ENCODE results near the gene ATG13.

DNA sequence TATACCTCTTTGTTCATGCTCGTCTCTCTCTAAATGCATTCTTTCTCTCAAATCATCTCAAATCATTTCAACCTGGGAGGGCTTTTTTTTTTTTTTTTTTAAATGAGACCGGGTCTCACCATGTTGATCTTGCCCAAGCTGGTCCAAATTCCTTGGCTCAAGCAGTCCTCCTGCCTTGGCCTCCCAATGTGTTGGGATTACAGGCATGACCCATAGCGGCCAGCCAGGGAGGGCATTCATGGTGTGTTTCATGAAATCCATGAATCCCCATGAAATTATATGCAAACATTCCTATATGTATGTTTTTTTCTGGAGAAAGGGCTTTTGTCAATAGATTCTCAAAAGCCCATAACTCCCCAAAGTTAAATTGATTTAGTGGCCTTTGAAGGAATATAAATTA is 26.2 kb downstream of the ATG13 start:
- TF ChIP-seq, protein P1, sequence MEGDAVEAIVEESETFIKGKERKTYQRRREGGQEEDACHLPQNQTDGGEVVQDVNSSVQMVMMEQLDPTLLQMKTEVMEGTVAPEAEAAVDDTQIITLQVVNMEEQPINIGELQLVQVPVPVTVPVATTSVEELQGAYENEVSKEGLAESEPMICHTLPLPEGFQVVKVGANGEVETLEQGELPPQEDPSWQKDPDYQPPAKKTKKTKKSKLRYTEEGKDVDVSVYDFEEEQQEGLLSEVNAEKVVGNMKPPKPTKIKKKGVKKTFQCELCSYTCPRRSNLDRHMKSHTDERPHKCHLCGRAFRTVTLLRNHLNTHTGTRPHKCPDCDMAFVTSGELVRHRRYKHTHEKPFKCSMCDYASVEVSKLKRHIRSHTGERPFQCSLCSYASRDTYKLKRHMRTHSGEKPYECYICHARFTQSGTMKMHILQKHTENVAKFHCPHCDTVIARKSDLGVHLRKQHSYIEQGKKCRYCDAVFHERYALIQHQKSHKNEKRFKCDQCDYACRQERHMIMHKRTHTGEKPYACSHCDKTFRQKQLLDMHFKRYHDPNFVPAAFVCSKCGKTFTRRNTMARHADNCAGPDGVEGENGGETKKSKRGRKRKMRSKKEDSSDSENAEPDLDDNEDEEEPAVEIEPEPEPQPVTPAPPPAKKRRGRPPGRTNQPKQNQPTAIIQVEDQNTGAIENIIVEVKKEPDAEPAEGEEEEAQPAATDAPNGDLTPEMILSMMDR (conservative IDR thresholded peaks at IDR 0.05; ENCODE audit: low read depth in 2 of 2): no peak
- TF ChIP-seq POLR2AphosphoS5 (IDR thresholded peaks at IDR 0.05; ENCODE audit: low read depth): no peak
- TF ChIP-seq EZH2 (IDR thresholded peaks at IDR 0.05; ENCODE audit: low read depth, unreplicated experiment): no peak
- TF ChIP-seq EZH2phosphoT487 (IDR thresholded peaks at IDR 0.05; ENCODE audit: unreplicated experiment): no peak
- no peak for TF ChIP-seq CREB1 (CRISPR knock-in tag; IDR thresholded peaks at IDR 0.05; ENCODE audit: low read depth)
- TF ChIP-seq, protein P2, sequence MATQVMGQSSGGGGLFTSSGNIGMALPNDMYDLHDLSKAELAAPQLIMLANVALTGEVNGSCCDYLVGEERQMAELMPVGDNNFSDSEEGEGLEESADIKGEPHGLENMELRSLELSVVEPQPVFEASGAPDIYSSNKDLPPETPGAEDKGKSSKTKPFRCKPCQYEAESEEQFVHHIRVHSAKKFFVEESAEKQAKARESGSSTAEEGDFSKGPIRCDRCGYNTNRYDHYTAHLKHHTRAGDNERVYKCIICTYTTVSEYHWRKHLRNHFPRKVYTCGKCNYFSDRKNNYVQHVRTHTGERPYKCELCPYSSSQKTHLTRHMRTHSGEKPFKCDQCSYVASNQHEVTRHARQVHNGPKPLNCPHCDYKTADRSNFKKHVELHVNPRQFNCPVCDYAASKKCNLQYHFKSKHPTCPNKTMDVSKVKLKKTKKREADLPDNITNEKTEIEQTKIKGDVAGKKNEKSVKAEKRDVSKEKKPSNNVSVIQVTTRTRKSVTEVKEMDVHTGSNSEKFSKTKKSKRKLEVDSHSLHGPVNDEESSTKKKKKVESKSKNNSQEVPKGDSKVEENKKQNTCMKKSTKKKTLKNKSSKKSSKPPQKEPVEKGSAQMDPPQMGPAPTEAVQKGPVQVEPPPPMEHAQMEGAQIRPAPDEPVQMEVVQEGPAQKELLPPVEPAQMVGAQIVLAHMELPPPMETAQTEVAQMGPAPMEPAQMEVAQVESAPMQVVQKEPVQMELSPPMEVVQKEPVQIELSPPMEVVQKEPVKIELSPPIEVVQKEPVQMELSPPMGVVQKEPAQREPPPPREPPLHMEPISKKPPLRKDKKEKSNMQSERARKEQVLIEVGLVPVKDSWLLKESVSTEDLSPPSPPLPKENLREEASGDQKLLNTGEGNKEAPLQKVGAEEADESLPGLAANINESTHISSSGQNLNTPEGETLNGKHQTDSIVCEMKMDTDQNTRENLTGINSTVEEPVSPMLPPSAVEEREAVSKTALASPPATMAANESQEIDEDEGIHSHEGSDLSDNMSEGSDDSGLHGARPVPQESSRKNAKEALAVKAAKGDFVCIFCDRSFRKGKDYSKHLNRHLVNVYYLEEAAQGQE (IDR thresholded peaks at IDR 0.05; ENCODE audit: unreplicated experiment): no peak
